Choroid plexus epithelial cell (primary cell): ENCODE measurements around the gene DPM2.

Experiments used
- DNase-seq: peaks from one replicate; pipeline ENCODE4 v3.0.0-alpha.2; 2010; ENCODE audit warnings: low read depth
- H3K4me3 ChIP-seq: 2 replicates; pipeline ENCODE4 v1.5.1; 2011; ENCODE audit warnings: low read depth, mild to moderate bottlenecking, control low read depth, low read length, moderate library complexity
- TF ChIP-seq, protein P1 (sequence below): conservative IDR thresholded peaks from 2 replicates; pipeline ENCODE4 v1.5.1; 2011; ENCODE audit warnings: low read depth, mild to moderate bottlenecking, control low read depth, inconsistent platforms, low read length, moderate library complexity

Gene DPM2

DNA sequence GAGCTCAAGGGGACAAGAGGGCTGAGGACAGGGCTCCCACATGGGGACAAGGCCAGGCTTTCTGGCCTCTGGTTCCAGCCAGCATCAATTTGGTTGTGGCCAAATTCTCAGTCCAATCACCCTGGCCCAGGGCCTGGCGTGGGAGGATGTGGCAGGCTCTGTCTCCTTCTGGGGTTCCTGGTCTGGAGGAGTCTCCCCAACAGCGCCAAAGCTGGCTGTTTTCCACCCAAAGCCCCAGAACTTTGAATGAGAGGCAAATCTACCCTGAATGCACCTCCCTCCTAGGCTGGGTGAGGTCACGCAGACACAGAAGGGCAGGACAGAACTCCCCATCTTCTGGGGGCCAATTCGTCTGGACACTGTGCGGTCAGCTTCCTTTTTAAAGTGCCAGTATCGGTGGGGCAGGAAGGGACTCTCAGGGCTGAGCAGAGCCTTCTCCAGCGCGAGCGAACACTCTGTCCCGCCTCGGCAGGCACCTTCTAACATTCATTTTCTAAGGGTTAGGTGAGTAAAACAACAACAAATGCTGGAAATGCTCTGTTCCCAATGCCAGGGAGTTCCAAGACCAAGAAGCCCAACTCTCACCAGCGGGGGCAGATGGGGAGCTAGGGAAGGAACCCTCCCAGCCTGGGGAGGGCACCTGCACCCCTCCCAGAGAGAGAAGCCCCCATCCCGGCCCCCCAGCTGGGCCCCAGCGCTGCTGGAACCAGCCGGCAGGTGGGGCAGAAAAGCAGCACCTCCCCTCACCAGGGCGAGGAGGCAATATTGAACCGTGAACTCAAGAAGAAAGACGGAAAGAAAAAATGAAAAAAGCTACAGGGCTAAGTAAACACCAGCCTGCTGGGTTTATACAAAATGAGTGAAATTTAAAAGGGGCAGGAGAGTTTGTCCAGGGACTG lies 3.7 kb upstream of the DPM2 start:
- TF ChIP-seq, protein P1, sequence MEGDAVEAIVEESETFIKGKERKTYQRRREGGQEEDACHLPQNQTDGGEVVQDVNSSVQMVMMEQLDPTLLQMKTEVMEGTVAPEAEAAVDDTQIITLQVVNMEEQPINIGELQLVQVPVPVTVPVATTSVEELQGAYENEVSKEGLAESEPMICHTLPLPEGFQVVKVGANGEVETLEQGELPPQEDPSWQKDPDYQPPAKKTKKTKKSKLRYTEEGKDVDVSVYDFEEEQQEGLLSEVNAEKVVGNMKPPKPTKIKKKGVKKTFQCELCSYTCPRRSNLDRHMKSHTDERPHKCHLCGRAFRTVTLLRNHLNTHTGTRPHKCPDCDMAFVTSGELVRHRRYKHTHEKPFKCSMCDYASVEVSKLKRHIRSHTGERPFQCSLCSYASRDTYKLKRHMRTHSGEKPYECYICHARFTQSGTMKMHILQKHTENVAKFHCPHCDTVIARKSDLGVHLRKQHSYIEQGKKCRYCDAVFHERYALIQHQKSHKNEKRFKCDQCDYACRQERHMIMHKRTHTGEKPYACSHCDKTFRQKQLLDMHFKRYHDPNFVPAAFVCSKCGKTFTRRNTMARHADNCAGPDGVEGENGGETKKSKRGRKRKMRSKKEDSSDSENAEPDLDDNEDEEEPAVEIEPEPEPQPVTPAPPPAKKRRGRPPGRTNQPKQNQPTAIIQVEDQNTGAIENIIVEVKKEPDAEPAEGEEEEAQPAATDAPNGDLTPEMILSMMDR, result no peak
- no peak overlapping the region for H3K4me3 ChIP-seq
- DNase-seq, result no peak

DNA sequence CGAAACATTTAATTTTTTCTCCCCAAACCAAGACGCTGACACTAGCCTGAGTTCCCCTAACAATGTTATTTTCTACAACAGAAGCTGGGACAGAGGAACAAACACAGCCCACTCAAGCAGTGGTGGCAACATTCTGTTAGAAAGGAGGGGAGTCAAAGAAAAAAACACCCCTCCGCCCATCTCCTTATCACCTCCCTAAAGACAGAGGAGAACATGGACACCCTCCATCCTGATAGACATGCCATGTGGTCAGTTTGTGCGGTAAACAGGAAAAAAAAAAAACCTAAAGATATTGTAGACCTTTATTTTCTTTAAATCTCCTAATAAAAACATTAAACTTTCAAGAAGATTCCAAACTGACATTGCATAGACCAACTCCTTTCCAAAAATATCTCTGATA lies 2.9 kb upstream of the DPM2 start:
- TF ChIP-seq, protein P1, result no peak
- DNase-seq, result no peak
- H3K4me3 ChIP-seq, result no peak overlapping the region

DNA sequence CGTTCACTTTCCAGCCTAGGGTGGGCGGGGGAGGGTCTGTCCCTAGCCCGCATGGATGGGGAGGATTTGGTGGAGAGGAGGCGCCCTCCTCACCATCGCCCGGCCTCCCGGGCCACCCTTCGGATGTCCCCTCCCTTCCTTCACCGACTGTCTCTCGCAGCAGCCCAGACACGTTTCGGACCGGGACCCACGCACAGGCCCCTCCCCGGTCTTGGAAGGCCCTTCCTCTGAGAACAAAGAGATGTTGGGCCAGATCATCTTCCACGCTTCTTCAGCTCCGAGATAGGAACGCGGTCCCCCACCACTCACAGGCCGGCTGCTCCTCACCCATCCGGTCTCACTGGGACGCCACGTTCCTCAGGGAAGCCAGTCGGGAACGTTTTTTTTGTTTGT lies 640 bp upstream of the DPM2 start:
- peak overlapping the region; percentile 87 for H3K4me3 ChIP-seq
- DNase-seq, result no peak
- TF ChIP-seq, protein P1, result no peak

DNA sequence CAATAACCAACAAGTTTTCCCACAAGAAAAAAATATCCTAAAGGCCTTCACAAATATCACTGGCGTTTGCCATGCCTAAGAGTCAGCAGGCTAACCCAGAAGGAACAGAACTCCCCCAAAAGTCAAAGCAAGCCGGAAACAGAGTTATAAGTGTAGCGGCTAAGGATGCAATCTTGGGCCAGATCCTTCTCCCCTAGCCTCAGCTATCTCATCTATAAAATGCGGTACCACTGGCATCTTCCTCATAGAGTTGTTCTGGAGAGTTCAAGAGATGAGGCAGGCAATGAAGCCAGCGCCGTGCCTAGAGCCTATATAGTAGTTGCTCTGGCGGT lies 632 bp downstream of the DPM2 start:
- TF ChIP-seq, protein P1, result no peak
- peak overlapping the region; percentile 87 for H3K4me3 ChIP-seq
- DNase-seq, result no peak

DNA sequence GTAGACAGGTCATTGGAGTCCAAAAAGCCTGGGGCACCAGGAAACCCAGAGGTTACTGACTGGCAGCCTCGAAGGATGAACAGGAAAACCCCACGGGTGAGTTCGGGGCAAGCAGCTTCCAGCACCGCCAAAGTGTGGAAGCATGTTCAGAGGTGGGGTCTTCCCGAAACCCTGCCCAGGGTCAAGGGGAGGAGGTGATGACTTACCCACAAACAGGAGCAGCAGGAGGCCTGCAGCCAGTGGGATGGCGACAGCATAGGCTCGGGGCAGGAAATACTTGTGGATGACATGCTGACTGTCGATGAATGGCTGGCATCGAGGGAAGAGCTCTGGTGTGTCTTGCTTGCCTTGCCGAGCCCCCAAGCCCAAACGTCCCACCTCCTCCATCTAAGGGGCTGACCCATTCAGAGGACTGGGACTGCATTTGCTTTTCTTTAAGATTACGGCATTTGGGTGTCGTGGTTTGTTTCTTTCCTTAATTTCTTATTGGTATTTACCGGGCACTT lies 1.3 kb downstream of the DPM2 start:
- no peak for DNase-seq
- TF ChIP-seq, protein P1, result no peak
- H3K4me3 ChIP-seq, result peak overlapping the region; percentile 87

DNA sequence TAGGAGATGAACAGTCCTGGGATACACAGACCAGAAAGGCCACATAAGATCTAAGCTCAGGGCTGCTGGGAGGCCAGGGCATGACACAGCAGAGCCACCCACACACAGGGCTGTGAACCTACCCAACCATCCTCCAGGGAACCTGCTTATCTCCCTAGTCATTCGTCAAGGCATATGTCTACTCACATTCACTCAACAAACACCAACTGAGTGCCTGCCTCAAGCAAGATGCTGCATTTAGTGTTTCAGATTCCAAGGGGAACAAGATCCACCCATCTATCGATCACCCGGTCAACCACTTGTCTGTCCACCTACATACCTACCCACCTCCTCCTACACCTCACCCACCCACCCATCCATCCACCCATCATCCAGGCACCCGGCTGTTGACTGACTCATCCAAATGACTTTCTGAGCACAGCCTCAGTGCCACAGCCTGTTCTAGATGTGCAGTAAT lies 1.9 kb downstream of the DPM2 start:
- no peak overlapping the region for H3K4me3 ChIP-seq
- TF ChIP-seq, protein P1, result no peak
- DNase-seq, result no peak

DNA sequence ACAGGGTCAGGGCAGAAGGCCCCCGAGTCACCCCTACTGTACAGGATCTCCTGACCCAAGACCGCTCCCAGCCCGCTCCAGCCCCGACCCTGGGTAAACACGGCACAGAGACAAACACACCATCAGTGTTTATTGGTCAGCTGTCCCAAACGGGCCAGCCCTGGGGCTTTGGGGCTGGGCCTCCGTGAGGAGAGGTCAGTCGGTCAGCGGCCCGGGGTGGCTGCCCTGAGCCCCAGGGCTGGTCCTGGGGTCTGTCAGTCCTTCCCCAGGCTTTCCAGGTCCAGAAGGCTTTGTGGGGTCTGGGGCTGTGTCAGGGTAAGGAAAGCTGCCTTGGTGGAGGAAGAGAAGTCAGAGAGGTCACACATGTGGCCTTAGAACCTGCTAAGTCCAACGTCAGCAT lies 2.7 kb downstream of the DPM2 start:
- no peak for DNase-seq
- H3K4me3 ChIP-seq, result no peak overlapping the region

More for the DNA sequence above, 2.7 kb downstream of the DPM2 start:
- TF ChIP-seq, protein P1, result no peak
